Activated naive CD8-positive, alpha-beta T cell treated with anti-CD3 and anti-CD28 coated beads for 36 hours (primary cell): ENCODE data around the gene FAM222B. TPM values are rescaled to one million over a fixed set of nuclear protein-coding genes. Genes with fewer than 3 reads are reported as not detected.
"Not testable (repeated sequence)": the region's sequence is repeated elsewhere in the genome, so short reads cannot be mapped to it uniquely, and the experiment has no call there.

Experiments used
- DNase-seq: peaks from one replicate; pipeline ENCODE4 v3.0.0; 2021
- H3K27ac Mint-ChIP-seq: one replicate; pipeline ENCODE4 v1.8.0; 2022; ENCODE audit warnings: mild to moderate bottlenecking, moderate library complexity, mixed read lengths
- H3K27me3 Mint-ChIP-seq: one replicate; pipeline ENCODE4 v1.8.0; 2022; ENCODE audit warnings: mild to moderate bottlenecking, mixed read lengths
- H3K36me3 Mint-ChIP-seq: one replicate; pipeline ENCODE4 v1.8.0; 2021; ENCODE audit warnings: mild to moderate bottlenecking, mixed read lengths
- H3K4me1 Mint-ChIP-seq: one replicate; pipeline ENCODE4 v1.8.0; 2021; ENCODE audit warnings: mixed read lengths
- H3K4me3 Mint-ChIP-seq: one replicate; pipeline ENCODE4 v1.8.0; 2022; ENCODE audit warnings: mild to moderate bottlenecking, moderate library complexity, mixed read lengths
- H3K9me3 Mint-ChIP-seq: one replicate; pipeline ENCODE4 v1.8.0; 2022; ENCODE audit warnings: mixed read lengths
- total RNA-seq, 2 experiments: library from RNA; stranded (reverse); gene quantifications; one replicate each; pipeline ENCODE4 v1.2.3, GENCODE V29; 2021

FAM222B gene
- total RNA-seq, 2 experiments from 2014 or later = 13.9 to 14.2 TPM

GRCh38 chr17:28726627-28727491, 115.7 kb downstream of the FAM222B start:
- no peaks in the 10 kb centered on the region for H3K9me3 Mint-ChIP-seq
- H3K4me1 Mint-ChIP-seq = peaks cover 46% of the 10 kb centered on the region
- DNase-seq = peak; percentile 94
- peak overlapping the region; percentile 99 for H3K27ac Mint-ChIP-seq
- H3K36me3 Mint-ChIP-seq = peaks cover 39% of the 10 kb centered on the region
- peaks cover 4% of the 10 kb centered on the region for H3K27me3 Mint-ChIP-seq
- H3K4me3 Mint-ChIP-seq = peak overlapping the region; percentile 100

- Mint-ChIP-seq H3K4me1 (peaks cover 46% of the 10 kb centered on the region), H3K27me3 (peaks cover 4% of the 10 kb centered on the region), H3K36me3 (peaks cover 45% of the 10 kb centered on the region), H3K9me3 (no peaks in the 10 kb centered on the region), H3K27ac (peak within 1 kb of the TSS; percentile 99), H3K4me3 (peak within 1 kb of the TSS; percentile 100)
- DNase-seq = peak; percentile 85
Observed at GRCh38 chr17:28726226-28726626, 116.4 kb downstream of the FAM222B start, which contains the start of gene TLCD1. TSS of gene TLCD1 (minus strand) at chr17:28726233. CDS start at chr17:28726097, 136 bp downstream.

- H3K4me1 Mint-ChIP-seq = peaks cover 46% of the 10 kb centered on the region
- peaks cover 50% of the 10 kb centered on the region for H3K36me3 Mint-ChIP-seq
Observed at GRCh38 chr17:28725660-28726225, 116.8 kb downstream of the FAM222B start.

GRCh38 chr17:28725166-28725659, 117.4 kb downstream of the FAM222B start:
- Mint-ChIP-seq H3K9me3 (no peaks in the 10 kb centered on the region), H3K27ac (peak overlapping the region; percentile 90), H3K4me3 (peak overlapping the region; percentile 100), H3K27me3 (peaks cover 9% of the 10 kb centered on the region), H3K4me1 (peaks cover 46% of the 10 kb centered on the region), H3K36me3 (peaks cover 56% of the 10 kb centered on the region)
- peak; percentile 41 for DNase-seq

More at GRCh38 chr17:28725660-28726225, 116.8 kb downstream of the FAM222B start:
- peaks cover 6% of the 10 kb centered on the region for H3K27me3 Mint-ChIP-seq
- H3K27ac Mint-ChIP-seq = peak overlapping the region; percentile 90
- H3K4me3 Mint-ChIP-seq = peak overlapping the region; percentile 100
- H3K9me3 Mint-ChIP-seq = no peaks in the 10 kb centered on the region
- DNase-seq = peak; percentile 81

- H3K9me3 Mint-ChIP-seq = no peaks in the 10 kb centered on the region
- peaks cover 61% of the 10 kb centered on the region for H3K36me3 Mint-ChIP-seq
- peaks cover 44% of the 10 kb centered on the region for H3K4me1 Mint-ChIP-seq
- DNase-seq = no peak
- H3K4me3 Mint-ChIP-seq = peak overlapping the region; percentile 100
- H3K27ac Mint-ChIP-seq = peak overlapping the region; percentile 90
- H3K27me3 Mint-ChIP-seq = peaks cover 13% of the 10 kb centered on the region
Observed at GRCh38 chr17:28724500-28725165, 118.0 kb downstream of the FAM222B start.

- Mint-ChIP-seq H3K27me3 (peaks cover 13% of the 10 kb centered on the region), H3K4me3 (peak overlapping the region; percentile 100), H3K27ac (peak overlapping the region; percentile 90), H3K36me3 (peaks cover 61% of the 10 kb centered on the region), H3K4me1 (peaks cover 44% of the 10 kb centered on the region)
- DNase-seq, H3K9me3 Mint-ChIP-seq: not testable (repeated sequence)
Observed at GRCh38 chr17:28723836-28724499, 118.6 kb downstream of the FAM222B start.

GRCh38 chr17:28723159-28723835, 119.3 kb downstream of the FAM222B start:
- H3K9me3 Mint-ChIP-seq = no peaks in the 10 kb centered on the region
- peak overlapping the region; percentile 100 for H3K4me3 Mint-ChIP-seq
- H3K27ac Mint-ChIP-seq = peak overlapping the region; percentile 90
- no peak for DNase-seq
- H3K4me1 Mint-ChIP-seq = peaks cover 47% of the 10 kb centered on the region
- peaks cover 61% of the 10 kb centered on the region for H3K36me3 Mint-ChIP-seq
- H3K27me3 Mint-ChIP-seq = peaks cover 15% of the 10 kb centered on the region

GRCh38 chr17:28722417-28723158, 120.0 kb downstream of the FAM222B start:
- peaks cover 47% of the 10 kb centered on the region for H3K4me1 Mint-ChIP-seq
- DNase-seq = no peak
- no peaks in the 10 kb centered on the region for H3K9me3 Mint-ChIP-seq
- H3K4me3 Mint-ChIP-seq = peak overlapping the region; percentile 100
- H3K27me3 Mint-ChIP-seq = peaks cover 20% of the 10 kb centered on the region
- H3K36me3 Mint-ChIP-seq = peaks cover 61% of the 10 kb centered on the region
- H3K27ac Mint-ChIP-seq = peak overlapping the region; percentile 100

GRCh38 chr17:28720997-28721329, 121.6 kb downstream of the FAM222B start:
- Mint-ChIP-seq H3K36me3 (peaks cover 61% of the 10 kb centered on the region), H3K27ac (peak overlapping the region; percentile 100), H3K27me3 (peaks cover 28% of the 10 kb centered on the region), H3K4me3 (peak overlapping the region; percentile 100), H3K4me1 (peaks cover 45% of the 10 kb centered on the region)
- H3K9me3 Mint-ChIP-seq, DNase-seq: not testable (repeated sequence)

- Mint-ChIP-seq H3K27ac (peak overlapping the region; percentile 100), H3K27me3 (peaks cover 30% of the 10 kb centered on the region), H3K4me3 (peak overlapping the region; percentile 100), H3K4me1 (peaks cover 42% of the 10 kb centered on the region), H3K9me3 (no peaks in the 10 kb centered on the region), H3K36me3 (peaks cover 56% of the 10 kb centered on the region)
- peak; percentile 42 for DNase-seq
Observed at GRCh38 chr17:28720247-28720996, 122.2 kb downstream of the FAM222B start.

- Mint-ChIP-seq H3K27me3 (peaks cover 41% of the 10 kb centered on the region), H3K4me3 (peak overlapping the region; percentile 100), H3K4me1 (peaks cover 31% of the 10 kb centered on the region), H3K9me3 (no peaks in the 10 kb centered on the region), H3K36me3 (peaks cover 42% of the 10 kb centered on the region), H3K27ac (peak overlapping the region; percentile 100)
- DNase-seq = no peak
Observed at GRCh38 chr17:28719021-28719433, 123.6 kb downstream of the FAM222B start.

GRCh38 chr17:28718333-28719020, 124.1 kb downstream of the FAM222B start:
- H3K4me1 Mint-ChIP-seq = peaks cover 25% of the 10 kb centered on the region
- no peaks in the 10 kb centered on the region for H3K9me3 Mint-ChIP-seq
- peak overlapping the region; percentile 64 for H3K27ac Mint-ChIP-seq

More at GRCh38 chr17:28718333-28719020, 124.1 kb downstream of the FAM222B start:
- DNase-seq = no peak
- Mint-ChIP-seq H3K27me3 (peaks cover 45% of the 10 kb centered on the region), H3K4me3 (peak overlapping the region; percentile 62), H3K36me3 (peaks cover 37% of the 10 kb centered on the region)
